ENCODE measurements around the gene CCT4.

DNA sequence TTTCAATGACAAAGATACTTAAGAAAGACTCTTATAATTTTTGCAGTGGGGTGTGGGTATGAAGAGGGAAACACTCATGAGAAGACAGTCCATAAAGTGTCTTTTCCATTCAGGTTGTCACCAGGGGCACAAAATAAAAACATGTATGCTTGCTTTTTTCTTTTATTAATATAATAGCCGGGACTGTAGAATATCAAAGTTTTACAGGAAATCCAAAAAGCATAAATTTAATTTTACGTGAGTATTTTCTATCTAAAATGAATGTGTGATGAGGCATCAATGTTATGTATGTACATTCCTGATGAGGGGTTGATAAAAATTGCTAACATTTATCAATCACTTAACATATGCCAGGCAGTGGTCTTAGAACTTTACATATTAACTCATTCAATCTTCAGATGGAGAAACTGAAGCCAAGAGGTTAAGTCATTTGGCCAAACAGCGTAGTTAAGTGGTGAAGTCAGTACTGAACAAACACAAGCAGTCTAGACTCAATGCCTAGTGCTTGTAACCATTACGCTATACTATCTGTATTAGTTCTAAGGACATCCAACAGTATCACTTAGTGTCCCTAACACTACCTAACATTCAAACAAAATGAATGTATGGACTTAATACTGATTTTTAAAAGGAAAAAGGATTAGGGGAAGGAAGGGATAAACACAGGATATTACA, 10.7 kb downstream of the CCT4 start:
- TF ChIP-seq, protein P1, sequence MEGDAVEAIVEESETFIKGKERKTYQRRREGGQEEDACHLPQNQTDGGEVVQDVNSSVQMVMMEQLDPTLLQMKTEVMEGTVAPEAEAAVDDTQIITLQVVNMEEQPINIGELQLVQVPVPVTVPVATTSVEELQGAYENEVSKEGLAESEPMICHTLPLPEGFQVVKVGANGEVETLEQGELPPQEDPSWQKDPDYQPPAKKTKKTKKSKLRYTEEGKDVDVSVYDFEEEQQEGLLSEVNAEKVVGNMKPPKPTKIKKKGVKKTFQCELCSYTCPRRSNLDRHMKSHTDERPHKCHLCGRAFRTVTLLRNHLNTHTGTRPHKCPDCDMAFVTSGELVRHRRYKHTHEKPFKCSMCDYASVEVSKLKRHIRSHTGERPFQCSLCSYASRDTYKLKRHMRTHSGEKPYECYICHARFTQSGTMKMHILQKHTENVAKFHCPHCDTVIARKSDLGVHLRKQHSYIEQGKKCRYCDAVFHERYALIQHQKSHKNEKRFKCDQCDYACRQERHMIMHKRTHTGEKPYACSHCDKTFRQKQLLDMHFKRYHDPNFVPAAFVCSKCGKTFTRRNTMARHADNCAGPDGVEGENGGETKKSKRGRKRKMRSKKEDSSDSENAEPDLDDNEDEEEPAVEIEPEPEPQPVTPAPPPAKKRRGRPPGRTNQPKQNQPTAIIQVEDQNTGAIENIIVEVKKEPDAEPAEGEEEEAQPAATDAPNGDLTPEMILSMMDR (optimal IDR thresholded peaks at IDR 0.05 in 1 of 3, IDR thresholded peaks at IDR 0.05 in 1 of 3, conservative IDR thresholded peaks at IDR 0.05 in 1 of 3; ENCODE audit: extremely low read depth in 1 of 3, insufficient read depth in 2 of 3, low read length in 3 of 3) = no peak
- TF ChIP-seq EZH2 (IDR thresholded peaks at IDR 0.05; ENCODE audit: low read length) = no peak

Data from keratinocyte (primary cell).